ENCODE measurements around the gene VWCE.

DNA sequence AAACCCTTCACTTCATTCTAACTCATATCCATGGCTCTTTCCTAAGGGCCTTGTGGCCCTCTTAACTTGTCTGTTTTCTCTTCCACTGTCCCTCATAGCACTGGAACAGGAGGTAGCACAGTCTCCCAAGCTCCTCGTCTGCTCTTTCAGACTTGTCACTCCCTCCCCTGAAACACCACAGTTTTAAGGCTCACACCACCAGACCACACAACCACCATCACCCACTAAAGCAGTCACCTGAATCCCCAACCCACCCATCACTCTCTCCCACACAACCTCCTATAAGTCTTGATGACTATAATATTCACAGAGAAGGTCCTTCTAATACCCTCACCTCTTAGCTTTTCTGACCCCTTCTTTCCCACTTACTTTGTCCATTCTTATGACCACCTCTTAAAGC lies 11.1 kb upstream of the VWCE start:
- TF ChIP-seq, protein P1, sequence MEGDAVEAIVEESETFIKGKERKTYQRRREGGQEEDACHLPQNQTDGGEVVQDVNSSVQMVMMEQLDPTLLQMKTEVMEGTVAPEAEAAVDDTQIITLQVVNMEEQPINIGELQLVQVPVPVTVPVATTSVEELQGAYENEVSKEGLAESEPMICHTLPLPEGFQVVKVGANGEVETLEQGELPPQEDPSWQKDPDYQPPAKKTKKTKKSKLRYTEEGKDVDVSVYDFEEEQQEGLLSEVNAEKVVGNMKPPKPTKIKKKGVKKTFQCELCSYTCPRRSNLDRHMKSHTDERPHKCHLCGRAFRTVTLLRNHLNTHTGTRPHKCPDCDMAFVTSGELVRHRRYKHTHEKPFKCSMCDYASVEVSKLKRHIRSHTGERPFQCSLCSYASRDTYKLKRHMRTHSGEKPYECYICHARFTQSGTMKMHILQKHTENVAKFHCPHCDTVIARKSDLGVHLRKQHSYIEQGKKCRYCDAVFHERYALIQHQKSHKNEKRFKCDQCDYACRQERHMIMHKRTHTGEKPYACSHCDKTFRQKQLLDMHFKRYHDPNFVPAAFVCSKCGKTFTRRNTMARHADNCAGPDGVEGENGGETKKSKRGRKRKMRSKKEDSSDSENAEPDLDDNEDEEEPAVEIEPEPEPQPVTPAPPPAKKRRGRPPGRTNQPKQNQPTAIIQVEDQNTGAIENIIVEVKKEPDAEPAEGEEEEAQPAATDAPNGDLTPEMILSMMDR (conservative IDR thresholded peaks at IDR 0.05; ENCODE audit: low read length), result no peak
- TF ChIP-seq EZH2phosphoT487 (IDR thresholded peaks at IDR 0.05; ENCODE audit: borderline replicate concordance), result no peak
